LoVo (cell line): ENCODE measurements around the gene SLC20A1.
A peak's percentile ranks its signal among the peaks of the same experiment; 100 is the strongest.
"Not testable (repeated sequence)": the region's sequence is repeated elsewhere in the genome, so short reads cannot be mapped to it uniquely, and the experiment has no call there.

Source experiments
- DNase-seq: peaks from one replicate; pipeline ENCODE4 v3.0.0-alpha.2; 2016; ENCODE audit warnings: low spot score

Gene SLC20A1

DNA sequence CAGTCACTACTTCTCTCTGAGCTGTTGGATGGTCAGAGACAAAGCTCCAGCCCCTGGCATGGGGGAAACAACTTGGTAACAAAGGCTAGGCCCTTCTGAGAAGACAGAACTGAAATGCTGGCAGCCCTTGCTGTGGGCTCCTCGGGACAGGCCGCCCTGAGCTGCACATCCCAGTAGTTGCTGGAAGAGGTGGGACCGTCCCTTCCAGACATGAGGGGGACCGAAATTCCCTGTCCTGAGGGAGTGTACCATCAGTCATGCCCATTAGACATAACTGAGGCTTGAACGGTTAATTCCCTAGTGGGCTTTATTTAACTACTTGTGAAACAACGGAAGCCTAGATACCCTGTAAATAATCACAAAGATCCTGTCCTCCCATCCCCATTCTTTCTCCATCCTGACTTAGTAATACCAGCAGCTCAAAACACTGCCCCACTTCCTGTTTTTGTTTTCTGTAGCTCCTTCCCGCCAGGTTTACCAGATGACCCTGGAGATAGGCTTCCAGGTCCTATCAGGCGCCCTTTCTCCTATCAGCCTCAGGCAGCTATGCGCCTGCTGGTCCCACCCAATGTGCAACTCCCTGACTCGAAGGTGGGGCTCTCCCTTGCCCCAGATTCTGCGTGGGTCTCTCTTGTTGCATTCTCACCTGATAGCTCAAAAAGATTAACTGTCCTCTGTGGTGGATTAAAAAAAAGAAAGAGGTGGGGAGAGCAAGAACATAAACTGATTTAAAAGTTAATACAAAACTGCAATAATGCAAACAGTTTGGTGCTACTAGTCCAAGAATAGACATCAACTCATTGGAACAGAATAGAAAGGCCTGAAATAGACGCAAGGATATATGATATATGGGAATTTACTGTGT, 38.0 kb downstream of the SLC20A1 start:
- DNase-seq, result peak; percentile 37

DNA sequence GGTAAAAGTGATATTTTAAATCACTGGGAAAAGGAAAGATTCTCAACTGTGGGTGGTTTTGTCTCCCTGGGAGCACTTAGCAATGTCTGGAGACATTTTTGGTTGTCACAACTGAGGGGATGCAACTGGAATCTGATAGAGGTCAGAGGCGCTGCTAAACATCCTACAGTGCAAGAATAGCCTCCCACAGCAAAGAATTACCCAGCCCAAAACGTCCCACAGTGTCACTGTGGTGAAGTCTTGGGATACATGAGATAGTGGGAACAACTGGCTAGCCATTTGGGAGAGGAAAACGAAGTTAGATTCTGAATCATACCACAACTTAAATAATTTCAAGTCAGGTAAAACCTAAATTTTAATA, 38.7 kb downstream of the SLC20A1 start:
- no peak for DNase-seq

GRCh38 chr2:112685271-112685884, 39.6 kb downstream of the SLC20A1 start:
- DNase-seq, result no peak

DNA sequence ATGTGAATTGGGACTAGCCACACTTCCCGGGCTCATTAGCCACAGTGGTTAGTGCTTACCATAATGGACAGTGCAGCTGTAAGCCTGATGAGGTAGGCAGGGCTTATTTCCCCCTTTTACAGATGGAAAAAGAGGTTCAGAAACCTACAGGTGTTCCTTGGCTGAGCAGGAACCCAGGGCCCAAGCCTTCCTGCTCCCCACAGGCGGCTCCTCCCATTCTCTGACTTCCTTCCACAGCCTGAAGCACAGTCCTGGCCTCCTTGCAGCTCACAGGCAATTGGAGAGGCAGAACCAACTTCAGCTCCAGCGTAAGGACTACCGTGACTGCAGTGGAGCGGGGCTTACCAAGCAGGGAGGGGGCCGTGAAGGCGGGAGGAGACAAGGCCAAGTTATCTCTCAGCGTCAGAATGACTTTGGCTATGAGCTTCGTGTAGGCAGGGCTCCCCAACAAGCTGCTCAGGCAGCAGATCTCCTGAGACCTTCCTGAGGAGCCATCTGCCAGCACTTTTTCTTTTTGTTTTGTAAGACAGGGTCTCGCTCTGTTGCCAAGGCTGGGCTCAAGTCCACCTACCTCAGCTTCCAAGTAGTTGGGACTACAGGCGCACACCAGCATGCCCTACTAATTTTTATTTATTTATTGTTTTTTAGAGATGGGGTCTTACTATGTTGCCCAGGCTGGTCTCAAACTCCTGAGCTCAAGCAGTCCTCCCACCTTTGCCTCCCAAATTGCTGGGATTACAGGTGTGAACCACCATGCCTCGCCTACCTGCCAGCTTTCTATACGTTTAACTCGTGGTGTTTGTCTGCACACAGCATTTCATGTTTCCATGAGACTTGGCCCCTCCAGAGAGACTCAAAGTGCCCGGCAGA, 40.8 kb downstream of the SLC20A1 start:
- DNase-seq, result no peak

- no peak for DNase-seq
Observed at GRCh38 chr2:112687522-112687921, 41.8 kb downstream of the SLC20A1 start.

DNA sequence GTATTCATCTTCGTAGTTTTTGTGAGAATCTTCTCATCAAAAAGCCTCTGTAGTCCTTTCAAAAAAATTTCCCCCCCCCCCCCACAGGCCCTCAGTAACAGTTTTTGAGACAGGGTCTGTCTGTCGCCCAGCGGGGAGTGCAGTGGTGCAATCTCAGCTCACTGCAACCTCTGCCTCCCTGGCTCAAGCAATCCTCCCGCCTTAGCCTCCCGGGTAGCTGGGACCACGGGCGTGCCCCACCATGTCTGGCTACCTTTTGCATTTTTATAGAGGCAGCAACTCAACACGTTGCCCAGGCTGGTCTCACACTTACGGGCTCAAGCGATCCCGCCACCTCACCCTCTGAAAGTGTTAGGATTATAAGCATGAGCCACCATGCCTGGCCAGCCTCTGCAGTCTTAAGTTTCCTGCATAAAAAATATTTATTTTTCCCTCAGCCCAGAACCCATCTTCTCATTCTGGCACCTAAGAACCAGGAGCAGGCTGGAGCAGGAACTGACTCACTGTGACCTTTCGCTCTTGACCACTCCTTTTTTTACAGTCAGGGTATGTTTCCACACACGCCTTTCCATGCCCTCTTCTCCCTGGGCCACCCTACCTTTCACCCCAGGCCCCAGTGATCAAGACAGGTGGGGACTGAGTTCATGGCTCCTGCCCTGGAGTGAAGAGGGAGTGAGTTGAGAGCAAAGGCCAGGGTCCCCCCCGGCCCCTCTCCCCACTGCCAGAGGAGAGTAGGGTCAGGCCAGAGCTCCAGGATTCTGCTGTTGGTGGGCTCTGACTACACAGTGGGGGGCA, 42.5 kb downstream of the SLC20A1 start:
- DNase-seq, result peak; percentile 47

GRCh38 chr2:112690853-112691401, 45.2 kb downstream of the SLC20A1 start:
- no peak for DNase-seq

DNA sequence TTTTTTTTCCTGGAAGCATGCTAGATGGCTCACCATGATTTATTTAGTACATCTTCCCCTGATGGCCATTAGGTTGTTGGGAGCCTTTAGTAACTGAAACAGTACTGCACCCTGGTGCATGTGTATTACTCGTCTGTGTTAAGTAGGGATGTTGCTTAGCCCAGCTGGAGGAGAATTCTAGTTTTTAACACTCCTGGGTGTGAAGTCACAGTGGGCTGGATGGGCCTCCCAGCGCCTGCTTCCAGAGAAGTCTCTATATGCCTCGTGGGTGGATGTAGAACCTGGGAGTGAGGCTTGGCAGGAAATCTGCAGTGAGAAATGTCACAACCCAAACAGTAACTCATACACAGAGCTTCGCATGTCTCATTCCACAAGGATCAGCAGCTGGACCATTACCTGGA, 46.1 kb downstream of the SLC20A1 start:
- DNase-seq, result no peak

GRCh38 chr2:112692495-112692911, 46.8 kb downstream of the SLC20A1 start:
- DNase-seq, result peak; percentile 94

GRCh38 chr2:112692918-112693317, 47.2 kb downstream of the SLC20A1 start:
- DNase-seq, result peak; percentile 31

GRCh38 chr2:112693596-112693995, 47.9 kb downstream of the SLC20A1 start:
- DNase-seq, result no peak

DNA sequence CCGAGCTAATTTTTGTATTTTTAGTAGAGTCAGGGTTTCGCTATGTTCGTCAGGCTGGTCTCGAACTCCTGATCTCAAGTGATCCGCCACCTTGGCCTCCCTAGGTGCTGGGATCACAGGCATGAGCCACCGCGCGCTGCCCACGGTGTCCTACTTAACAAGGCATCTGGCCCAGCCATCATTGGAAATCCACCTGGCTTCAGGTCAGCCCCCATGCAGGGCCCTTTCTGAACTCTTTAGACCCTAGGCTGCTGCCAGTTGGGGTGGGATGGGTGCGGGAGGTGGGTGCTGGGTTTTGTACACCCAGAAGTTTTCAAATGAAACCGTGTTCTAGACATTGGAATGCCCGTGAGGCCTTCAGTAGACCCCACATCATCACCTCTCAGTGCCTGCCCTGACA, 48.4 kb downstream of the SLC20A1 start:
- DNase-seq, result no peak

DNA sequence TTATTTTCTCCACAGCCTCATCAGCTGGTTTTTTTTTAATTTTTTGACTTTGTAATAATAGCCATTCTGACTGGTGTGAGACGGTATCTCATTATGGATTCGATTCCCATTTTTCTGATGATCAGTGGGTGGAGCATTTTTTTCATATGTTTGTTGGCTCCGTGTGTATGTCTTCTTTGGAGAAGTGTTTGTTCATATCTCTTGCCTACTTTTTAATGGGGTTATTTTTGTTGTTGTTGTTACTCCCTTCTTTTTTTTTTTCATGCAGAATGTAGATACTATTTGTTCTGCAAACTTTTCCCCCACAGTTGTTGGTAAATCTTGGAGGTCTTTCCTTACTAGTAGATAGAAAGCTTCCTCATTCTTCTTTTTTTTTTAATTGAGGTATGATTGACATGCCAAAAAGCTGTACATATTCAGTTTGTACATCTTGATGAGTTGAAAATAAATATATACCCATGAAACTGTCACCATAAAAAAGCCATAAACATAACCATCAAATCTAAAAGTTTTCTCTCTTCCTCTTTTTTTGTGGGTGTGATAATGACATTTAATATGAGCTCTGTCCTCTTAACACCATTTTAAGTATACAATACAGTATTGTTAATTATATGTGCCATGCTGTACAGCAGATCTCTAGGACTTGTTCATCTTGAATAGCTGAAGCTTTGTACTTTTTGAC, 53.2 kb downstream of the SLC20A1 start:
- no peak for DNase-seq

DNA sequence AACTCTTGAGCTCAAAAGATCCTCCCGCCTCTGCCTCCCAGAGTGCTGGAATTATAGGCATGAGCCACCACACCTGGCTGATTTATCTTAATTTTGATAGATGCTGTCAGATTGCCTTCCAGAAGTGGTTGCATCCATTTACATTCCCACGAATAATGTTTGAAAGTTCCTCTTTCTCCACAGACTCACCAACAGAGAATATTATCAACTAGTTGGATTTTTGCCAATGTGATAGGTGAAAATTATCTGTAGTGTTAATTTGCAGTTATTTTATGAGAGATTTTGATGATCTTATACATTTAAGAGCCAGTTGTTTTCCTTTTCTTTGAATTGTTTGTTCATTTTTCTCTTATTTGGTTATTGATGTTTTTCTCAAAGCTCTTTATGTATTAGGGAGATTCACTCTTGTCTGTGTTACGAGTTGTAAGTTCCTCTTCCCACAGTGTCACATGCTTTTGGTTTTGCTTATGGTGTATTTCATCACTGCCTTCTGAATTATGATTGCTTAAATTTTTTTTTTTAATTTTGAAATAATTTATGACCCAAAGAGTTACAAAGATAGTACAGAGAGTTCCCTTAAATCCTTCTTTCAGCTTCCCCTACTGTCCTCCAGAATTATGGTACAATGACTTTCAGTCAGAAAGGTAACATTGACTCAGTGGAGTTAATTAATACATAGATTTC, 54.4 kb downstream of the SLC20A1 start:
- no peak for DNase-seq

GRCh38 chr2:112701052-112701451, 55.3 kb downstream of the SLC20A1 start:
- no peak for DNase-seq

- DNase-seq, result no peak
Observed at GRCh38 chr2:112703684-112704083, 57.9 kb downstream of the SLC20A1 start.

DNA sequence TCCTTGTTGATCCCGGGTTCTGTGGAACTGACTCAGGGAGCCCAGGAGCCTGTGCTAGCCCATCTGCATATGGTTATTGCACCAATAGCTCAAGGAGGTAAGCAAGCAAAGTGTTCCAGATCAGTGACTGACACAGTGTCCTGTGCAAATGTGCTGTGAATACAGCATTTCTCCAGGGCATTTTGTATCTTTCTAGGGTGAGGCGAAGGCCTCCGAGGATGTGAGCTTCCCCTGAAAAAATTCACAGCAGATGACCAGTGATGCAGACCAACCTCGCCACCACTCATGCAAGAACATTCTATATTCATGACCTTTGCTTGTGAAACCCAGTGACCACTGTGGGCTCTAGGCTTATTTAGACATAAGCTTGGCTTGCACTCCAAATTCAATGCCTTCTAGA, 59.8 kb downstream of the SLC20A1 start:
- no peak for DNase-seq

DNA sequence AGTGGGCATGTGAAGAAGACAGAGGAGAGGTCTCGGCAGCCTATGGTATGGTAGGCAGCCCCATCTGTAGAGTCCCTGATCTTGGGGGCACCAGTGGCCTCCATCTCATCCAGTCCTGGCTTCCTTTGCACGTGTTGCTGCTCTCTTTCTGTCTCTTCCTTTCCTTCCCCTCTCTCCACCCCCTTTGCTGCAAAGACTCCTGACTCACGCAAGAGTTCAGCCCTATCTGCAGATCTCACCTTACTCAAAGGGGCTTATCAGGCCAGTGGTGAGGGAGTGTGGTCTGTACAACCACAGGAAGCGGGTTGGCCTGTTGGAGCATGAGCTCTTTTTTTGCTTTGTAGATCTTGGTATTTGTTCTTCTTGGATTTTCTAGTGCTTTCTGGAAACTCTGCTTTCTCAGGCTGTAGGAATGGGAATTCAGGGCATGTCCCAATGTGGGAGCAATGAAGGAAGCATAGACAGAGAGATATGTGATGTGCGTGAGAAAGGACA, 60.5 kb downstream of the SLC20A1 start:
- no peak for DNase-seq

GRCh38 chr2:112706947-112707346, 61.2 kb downstream of the SLC20A1 start:
- DNase-seq, result not testable (repeated sequence)

DNA sequence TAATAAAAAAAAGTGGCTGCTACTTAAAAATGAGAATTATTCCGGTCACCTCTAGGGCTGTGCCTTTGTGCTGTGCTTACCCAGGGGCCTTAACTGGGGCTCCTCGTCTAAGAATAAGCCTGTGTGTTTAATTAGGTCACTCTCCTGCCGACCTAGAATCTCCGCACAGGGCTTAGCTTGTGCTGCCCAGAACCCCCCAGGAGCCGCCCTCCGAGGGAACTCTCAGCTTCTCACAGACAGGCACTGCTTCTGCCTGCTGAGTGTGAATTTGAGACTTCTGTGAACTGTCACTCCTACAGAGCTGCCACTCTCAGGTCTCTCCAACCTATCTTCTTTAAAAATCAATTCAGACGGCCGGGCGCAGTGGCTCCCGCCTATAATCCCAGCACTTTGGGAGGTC, 63.2 kb downstream of the SLC20A1 start:
- DNase-seq, result no peak
